NCI-H2196 treated with DMSO at 0.1 percent for 48 hours (cell line): ENCODE measurements around the gene ARAP1.

Source experiments
- DNase-seq: peaks from one replicate; lab custom pipeline; 2025; ENCODE audit not compliant: unreplicated experiment; lab: John Stamatoyannopoulos, UW

The ARAP1 gene

DNA sequence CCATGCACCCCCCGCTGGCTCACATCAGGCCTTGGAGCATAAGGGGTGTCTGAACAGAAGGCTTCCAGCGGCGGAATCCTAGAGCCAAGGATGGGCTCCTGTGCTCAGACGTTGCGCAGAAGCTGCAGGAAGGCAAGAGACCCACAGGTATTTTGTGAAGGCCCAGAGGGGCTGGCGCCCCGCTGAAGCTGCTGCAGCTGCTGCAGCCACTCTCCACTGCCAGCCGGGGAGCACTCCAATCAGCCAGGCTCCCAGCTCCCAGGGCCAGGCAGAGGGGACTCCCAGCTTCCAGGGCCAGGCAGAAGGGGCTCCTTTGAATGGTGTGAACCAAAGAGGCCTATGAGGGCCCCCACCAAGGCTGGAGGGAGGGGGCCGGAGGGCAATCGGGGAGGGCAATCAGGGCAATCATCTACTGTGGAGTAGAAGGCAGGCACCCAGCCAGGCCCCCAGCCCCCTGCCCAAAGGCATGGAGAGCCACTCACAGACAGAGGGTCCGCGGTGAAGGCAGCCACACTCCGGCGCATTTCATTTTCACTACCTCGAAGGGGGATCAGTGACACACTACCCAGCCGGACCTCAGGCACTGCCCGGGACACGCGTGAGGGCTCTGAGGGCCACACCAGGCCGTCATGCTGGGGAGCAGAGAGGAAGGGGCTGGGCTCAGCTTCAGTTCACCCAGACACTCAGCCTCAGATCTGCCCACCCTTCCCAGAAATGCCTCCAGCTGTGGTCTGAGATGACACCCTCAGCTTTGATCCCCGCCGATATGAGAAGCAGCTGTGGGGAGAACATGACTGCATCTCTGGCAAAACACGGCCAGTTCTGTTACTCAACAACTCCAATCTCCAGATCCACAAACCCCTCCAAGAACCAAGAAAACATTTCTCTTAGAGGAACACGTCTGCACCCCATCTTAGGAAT is 66.4 kb downstream of the ARAP1 start:
- DNase-seq, result no peak

DNA sequence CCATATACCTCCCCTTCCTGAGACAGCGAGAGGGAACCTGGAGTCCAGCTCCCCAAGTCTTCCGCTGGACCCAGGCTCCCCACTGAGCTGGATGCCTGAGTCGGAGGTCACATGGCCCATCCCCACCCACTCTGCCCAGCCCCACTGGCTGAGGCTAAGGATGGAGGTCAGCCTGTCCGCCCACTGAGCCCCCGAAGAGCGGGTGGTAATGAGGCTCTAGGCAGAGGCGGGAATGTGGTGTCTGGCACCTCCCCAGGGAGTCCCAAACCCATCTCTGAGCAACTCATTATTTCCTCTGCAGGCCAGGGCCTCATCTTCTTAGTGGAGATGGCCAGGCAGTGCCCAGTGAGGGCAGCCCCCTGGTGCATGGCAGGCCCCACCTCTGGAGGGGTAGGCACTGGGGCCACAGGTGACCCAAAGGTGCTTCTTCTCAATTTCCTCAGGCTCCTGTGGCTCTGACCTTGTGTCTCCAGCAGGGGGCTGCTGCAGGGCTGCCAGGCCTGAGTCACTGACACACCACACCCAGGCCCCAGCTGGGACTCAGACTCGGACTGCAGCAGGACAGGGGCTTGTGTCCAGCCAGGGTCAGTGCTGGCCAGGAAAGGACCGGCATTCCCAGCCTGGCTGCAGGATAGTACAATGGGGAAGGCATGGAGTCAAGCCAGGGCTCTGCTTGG is 67.8 kb downstream of the ARAP1 start:
- DNase-seq, result peak; percentile 2

DNA sequence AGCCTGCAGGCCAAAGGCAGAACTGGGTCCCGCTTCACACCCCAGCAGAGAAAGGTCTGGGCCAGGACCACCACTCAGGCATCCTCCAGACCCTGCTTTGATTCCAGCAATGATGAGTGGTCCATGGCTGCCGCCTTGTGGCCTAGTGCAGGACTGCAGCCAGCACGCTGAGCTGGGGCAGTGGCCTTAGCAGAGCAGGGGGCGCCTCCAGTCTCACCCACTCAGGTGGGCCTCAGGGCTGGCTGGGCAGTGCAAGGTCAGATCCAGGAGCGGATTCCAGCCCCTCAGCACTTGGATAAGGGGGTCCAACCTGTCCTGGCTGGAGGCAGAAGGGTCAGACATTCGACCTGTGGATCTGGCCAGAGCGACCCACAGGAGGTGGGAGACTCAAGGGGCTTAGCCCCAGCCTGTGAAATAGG is 68.4 kb downstream of the ARAP1 start:
- peak; percentile 4 for DNase-seq

DNA sequence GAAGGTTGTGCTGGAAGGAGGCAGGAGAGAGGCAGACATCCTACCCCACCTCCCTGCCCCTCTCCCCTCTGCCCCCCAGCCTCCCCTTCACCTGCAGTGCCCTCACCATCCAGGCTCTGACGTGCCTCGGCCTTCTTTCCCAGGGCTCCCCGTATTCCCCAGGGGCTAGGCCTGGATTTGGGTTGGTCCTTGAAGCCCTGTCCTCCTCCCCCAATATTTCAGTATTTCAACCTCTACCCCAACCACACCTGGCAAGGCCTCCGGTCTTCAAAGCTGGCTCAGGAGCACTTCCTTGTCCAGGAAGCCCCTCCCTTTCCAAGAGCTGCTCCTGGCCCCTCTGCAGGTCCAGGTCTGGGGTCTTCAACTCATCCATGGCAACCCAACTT is 69.4 kb downstream of the ARAP1 start:
- DNase-seq, result no peak

DNA sequence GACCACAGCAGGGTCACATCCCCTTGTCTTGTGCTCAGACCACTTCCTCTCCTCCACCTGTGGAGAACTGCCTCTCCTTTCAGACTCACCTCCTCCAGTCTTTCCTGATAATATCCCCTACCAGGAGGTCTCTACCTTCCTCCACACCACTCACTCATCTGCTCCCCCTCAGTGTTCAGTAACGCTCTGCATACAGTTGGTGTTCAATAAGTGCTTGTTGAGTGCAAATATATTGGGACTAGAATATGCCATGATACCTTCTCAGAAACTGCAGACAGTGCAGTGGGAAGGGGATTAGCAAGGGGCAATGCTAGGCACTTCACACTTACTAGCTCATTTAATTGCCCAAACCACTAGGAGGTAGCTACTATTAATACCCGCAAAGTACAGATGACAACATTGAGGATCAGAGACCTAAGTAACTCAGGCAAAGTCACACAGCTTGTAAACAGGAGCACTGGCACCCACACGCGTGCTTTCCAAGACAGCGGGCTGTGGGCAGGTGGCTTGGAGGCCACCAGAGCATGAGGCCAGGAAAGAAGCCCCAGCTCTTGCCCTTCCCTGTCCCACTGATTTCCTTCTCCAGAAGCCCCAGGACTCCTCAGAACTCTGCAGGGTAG is 69.9 kb downstream of the ARAP1 start:
- DNase-seq, result no peak

DNA sequence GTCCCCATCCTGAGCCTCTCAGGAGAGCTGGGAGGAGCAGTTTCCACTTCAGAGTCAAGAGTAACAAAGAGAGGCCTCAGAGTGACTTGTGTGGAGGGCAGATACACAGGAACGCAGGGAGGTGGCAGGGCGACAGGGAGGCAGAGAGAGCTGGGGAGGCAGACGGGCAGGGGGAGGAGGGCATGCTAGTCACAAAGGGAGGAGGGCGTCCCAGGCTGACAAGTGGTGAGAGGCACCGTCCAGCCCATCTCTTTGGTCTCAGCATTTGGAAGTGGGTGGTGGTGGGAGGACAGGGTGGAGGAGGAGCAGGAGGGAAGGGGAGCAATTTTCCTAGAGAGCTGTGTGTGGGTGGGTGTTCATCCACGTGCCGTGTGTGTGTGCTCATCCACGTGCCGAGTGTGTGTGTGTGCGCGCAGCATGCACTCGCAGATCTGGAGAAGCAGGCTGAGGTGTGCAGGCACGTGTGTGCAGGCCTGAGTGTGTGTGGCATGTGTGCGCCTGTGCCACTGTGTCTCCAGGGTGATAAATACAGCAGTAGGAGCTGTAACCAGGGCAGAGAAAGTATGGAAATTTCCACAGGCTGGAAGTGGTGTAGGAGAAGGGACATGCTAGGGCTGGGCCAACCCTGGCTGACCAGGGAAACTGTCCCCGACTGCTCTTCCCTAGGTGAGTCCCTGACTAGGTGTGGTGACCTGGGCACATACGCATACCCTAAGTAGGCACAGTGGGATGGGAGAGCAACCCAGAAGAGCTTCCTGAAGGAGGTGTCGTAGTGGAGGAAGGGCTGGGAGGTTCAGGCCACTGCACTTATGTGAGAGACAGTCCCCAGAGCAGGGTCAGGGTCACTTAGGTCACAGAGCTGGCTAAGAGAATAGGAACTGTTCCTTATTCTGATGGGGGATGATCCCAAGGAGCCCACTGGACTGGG is 70.7 kb downstream of the ARAP1 start:
- no peak for DNase-seq

DNA sequence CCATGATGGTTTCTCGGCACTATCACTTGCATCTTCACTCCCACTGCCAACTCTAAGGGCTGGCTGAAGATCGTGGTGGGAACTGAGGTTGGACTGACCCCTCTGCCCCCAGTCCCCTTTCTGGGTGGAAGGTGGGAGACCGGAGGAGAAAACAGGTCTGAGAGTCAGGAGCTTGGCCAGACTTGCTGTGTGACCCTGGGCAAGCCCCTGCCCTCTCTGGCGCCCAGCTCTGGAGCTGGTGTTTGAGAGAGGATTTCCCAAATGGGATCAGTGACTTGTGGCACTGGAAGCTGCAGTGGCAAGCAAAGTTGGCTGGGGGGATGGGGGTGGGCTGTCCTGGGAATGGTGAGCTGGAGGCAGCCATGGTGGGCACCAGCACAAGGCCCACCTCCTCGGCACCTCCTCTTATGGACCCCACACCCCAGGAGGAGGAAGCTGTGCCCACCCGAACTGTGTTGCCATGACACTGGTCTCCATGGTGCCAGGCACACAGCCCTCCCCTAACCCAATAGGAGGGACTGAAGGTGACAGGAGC is 71.5 kb downstream of the ARAP1 start:
- DNase-seq, result no peak

DNA sequence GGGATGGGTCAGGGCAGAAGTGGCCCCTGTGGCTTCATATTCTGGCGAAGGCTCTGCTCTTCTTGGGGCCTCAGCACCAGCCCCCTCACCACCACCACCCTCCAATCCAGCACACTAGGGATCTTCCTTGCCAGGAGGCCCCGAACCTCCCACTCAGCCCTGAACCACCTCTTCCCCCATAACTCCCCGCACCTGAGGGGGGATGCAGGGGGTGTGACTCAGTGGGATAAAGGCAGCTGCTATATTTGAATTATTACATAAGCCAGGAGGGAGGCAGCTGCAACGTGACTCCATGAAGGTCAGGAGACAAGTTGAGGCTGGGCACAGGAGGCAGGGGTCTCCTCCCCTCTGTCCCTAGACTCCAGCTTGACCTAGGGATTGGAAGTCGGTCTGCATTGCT is 72.3 kb downstream of the ARAP1 start:
- no peak for DNase-seq

DNA sequence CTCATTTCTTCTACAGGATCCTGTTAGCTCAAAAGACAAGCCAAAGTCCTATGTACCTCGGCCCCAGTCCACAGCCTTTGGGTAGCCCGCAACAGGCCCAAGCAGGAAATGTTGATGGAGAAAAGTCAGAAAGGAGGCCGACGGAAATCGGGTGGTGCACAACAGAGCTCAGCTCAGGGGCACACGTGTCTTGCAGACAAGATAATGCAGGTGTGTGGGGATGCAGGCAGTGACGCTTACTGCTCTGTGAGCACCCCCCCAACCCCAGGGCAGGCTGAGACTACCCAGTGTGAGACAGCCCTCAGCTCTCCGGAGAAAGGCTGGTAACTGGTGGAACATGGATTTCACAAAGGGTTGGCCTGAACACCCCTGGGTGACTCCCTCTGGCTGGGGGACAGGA is 73.7 kb downstream of the ARAP1 start:
- no peak for DNase-seq

DNA sequence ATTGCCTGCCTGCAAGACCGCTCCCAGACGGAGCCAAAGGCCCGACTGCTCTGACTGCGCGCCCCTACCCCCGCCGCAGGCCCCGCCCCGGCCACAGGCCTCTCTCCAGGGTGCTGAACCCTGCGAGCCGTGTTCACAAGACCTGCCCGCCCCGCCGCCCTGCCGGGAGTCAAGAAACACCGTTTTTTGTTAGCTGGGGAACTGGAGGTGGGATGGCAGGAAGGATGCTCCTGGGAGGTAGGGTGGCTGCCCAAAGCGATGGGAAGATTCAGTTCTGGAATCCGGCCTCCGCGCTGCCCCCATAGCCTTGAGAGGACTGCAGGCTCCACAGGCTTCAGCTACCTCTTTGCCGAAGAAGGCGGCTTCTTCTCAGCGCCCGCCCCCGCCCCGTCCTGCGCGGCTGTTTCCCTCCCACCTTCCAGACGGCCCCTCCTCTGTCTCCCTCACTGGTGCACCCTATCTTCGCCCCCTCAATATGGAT is 75.3 kb downstream of the ARAP1 start:
- no peak for DNase-seq

DNA sequence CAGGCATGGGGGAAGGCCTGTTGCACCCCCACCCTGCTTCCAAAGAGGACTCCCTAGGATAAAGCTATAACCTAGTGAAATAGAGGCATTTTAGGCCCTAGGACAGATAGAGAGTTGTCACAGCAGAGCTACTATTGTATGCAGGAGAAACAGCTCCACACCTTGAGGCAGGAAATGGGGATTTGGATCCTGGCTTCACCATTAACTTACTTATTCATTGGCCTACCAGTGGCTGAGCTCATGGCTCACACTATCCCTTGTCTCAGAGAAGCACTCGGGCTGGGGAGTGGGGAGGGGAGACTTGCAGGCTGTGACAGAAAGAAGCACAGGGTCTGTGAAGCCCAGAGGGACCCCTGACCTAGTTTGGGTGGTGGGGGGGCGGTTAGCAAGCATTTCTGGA is 77.0 kb downstream of the ARAP1 start:
- no peak for DNase-seq

DNA sequence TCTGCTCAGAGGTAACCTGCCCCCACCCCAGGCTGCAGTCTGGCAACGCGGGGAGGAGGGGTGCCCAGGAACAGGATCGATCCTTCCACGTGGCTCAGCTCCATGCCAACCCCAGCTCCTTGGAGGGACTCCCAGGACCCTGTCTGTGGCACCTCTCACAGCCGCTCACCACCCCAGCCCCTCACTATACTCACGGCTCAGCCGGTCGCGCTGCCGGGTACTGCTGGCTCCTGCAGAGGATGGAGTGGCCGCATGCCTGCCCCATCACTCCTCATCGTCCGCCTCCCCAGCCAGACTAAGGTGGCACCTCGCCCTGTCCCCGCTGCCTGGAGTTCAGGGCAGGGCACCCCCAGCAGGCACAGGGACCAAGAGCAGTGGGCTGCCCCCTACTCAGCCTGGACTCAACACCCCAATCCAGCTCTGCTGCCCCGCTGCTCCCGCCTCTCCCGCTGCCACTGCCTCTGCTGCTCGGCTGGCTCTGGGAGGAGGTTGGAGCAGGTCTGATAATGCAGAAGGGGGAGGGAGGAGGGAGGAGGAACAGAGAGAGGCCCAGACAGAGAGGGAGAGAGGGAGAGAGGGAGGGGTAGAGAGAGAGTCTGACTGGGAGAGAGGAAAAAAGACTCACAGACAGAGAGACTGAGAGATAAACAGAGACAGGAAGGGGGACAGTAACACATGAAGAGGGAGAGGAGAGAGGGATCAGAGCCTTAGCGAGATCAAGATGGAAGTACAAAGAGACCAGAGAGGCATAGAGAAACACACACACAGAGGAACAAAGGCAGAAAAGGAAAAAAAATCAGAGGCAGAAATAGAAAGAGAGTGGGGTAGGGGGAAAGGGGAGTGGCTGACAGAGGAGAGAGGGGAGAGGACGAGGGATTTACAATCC is 78.0 kb downstream of the ARAP1 start, which contains the start of gene PDE2A:
PDE2A (minus strand) TSS at position 480 of the 886 bp plus-strand sequence; CDS start at position 265, 215 bp downstream.
- no peak for DNase-seq

DNA sequence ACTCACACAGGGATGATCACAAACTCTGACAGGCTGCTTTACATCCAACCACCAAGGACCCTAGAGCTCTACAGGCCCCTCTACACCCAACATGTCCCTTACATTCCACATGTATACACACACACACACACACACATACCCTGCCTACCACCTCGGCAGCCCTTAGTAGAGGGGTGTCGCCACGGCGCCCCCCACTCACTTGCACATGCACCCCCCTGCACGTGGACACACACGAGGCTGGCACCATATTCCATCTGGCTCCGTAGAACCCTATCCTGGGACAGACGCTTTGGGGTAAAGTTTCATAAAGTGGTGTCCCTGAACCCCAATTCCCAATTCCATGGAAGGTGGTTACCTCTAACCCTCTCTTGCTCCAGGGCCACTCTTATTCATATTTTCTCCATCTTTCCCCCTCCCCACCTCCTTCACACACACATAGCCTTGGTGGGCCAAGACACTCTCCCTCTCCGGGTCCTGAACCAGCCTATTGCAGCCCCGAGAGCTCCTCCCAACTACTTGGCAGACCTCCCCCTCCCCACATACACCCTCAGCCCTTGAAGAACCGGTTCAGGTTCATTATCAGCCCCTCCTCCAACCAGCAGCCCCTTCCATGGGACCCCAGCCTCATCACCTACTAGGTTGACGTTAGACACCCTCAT is 78.8 kb downstream of the ARAP1 start:
- no peak for DNase-seq

DNA sequence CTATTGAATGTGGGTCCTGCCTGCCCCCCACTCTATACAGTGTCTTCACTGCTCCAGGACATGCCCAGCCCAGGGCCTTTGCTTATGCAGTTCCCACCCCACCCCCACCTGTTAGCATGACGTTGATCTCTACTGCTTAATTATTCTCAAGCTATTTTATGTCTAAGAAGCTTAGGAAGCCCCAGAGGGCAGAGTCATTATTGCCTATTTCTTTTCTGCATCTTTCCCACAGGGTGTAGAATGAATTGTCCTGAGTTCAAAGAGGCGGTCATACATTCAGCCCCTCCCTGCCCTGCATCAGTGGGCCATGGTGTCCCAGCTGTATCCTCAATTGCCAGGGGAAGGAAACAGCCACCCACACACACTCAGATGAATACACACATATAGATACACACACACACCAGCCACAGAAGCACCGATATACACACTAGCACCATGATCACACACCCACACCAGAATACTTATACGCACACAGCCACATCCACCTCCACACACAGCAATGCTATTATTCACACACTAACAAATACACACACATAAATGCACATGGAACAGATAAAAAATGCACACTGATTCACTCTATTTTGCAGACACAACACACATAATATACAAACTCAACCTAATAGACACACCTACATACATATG is 79.5 kb downstream of the ARAP1 start:
- no peak for DNase-seq

DNA sequence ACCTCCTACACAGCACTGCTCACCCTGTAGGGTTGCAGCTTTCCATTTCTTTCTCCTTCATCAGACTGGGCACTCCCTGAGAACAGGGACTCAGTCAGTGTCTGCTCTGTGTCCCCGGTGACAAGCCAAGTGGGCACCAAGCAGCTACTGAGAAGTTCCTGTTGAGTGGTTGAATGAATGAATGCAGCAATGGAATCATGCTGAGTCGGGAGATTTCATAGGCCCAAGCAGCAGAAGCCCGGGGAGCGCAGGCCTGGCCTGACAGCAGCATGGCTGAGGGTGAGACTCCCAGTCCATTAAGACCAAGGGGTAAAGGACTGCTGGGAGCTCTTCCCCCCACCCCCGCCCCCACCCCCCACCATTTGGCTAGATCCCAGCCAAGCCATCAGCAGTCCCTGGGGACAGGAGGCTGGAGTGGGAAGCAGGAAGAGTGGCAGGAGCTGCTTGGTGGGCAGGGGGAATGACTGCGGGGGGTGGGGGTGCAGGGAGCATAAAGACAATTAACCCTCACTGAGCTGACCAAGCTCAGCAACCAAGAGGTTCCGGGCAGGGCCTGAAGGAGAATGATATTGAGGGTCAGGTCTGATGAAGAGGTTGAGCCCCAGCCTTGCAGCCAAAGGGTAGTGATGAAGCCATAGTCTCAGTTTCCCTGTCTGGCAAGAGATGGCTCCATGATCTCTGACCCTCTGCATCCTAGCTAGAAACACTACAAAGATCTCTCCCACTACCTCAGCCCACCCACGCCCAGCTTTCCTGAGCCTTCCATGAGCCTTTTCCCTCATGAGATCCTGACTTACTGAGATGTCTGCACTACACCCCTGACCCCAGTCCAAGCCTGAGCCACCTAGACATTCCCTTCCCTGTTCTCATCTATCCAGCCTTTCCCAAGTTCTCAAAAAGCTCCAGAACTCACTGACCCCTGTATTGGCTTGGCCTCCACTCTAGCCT is 80.8 kb downstream of the ARAP1 start:
- no peak for DNase-seq

DNA sequence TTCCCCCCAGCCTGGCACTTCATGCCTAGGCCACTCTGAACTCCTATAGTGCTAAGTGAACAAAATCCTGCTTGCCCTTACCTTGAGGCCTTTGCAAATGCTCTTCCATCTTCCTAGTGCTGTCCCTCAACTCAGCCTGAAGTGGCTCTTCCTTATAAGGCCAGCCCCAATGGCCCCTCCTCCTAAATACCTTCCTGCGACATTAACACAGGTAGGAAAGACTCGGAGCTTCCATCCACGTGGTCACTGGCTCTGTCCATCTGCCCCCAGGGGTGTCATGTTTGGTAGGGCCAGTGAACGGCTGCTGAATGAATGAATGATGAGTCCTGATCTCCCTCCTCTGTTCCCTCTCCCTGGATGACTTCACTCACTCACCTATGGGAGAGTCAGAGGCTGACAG is 82.2 kb downstream of the ARAP1 start:
- DNase-seq, result no peak

DNA sequence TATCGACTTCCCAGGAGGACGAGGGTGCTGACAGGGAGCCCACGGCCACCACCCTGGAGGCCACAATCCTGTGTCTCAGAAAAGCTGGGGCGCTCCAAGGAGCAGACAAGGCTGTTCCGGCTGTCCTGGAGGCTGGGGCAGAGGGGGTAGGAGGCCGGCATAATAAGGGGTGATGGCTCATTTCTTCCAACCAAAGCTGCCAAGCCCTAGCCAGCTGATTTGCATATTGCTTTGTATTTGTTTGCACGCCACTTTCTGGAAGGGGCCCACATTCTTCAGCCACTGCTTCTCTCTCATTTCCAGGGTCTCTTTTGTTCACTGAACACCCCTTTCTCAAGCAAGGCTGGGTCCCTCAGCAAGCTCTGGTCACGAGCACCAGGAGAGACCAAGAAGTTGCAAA is 82.7 kb downstream of the ARAP1 start:
- no peak for DNase-seq
